Left renal cortex interstitium (tissue), 4 donors: Measurements from ENCODE around the gene GSTA5. TPM values are rescaled to one million over a fixed set of nuclear protein-coding genes. Genes with fewer than 3 reads are reported as not detected.
"Not testable (repeated sequence)": the region's sequence is repeated elsewhere in the genome, so short reads cannot be mapped to it uniquely, and the experiment has no call there.

Experiments used
- DNase-seq, 4 donors: peaks; one replicate each; pipeline ENCODE4 v3.0.0-alpha.2; 2013; ENCODE audit warnings: low read depth in 4 of 4, low spot score in 2 of 4, missing footprints in 1 of 4
- polyA plus RNA-seq, 4 donors: library from polyadenylated mRNA; unstranded; fragments of 120-200 nt; gene quantifications; one replicate each; pipeline ENCODE4 v1.2.1, GENCODE V29; 2013; ENCODE audit not compliant: insufficient read length in 4 of 4

The GSTA5 gene
- polyA plus RNA-seq, 4 donors = not detected

GRCh38 chr6:52799272-52799671 lies 41.3 kb downstream of the GSTA5 start:
- not testable (repeated sequence) for DNase-seq

- not testable (repeated sequence) for DNase-seq
Observed at GRCh38 chr6:52794366-52794765, 46.2 kb downstream of the GSTA5 start.

GRCh38 chr6:52790861-52791260 lies 49.8 kb downstream of the GSTA5 start:
- DNase-seq = no peak

GRCh38 chr6:52789658-52790057 lies 51.0 kb downstream of the GSTA5 start:
- not testable (repeated sequence) for DNase-seq

- peak in 2 of 4 donors; percentile 15 to 17 for DNase-seq
Observed at GRCh38 chr6:52788478-52788877, 52.1 kb downstream of the GSTA5 start.

GRCh38 chr6:52787917-52788316 lies 52.7 kb downstream of the GSTA5 start:
- no peak for DNase-seq

- no peak for DNase-seq
Observed at GRCh38 chr6:52786249-52786956, 54.2 kb downstream of the GSTA5 start.

GRCh38 chr6:52782696-52783274 lies 57.8 kb downstream of the GSTA5 start:
- not testable (repeated sequence) for DNase-seq

GRCh38 chr6:52782209-52782608 lies 58.4 kb downstream of the GSTA5 start:
- DNase-seq = not testable (repeated sequence)

Other genes with a start within 250 kb of the GSTA5 start
- gene TMEM14A, start 169.7 kb downstream of the GSTA5 start, polyA plus RNA-seq = 10 to 100 TPM; 37.1 to 51.3 (median 50.0) TPM
- gene GSTA2, start 77.3 kb downstream of the GSTA5 start, polyA plus RNA-seq = under 1 TPM in 3 of 4 donors, not detected in 1; 0.19 to 0.60 (median 0.20) TPM
- gene GSTA1, start 37.0 kb downstream of the GSTA5 start, polyA plus RNA-seq = 10 to 100 TPM in 1 of 4 donors, 1 to 10 TPM in 3; 1.0 to 12.1 (median 1.5) TPM
- under 1 TPM; 0.40 to 0.76 (median 0.46) TPM for gene GSTA3, start 68.9 kb upstream of the GSTA5 start, polyA plus RNA-seq
- 100 to 1,000 TPM in 3 of 4 donors, 10 to 100 TPM in 1; 99.8 to 123 (median 114) TPM for gene GSTA4, start 154.5 kb upstream of the GSTA5 start, polyA plus RNA-seq
- 10 to 100 TPM; 14.8 to 17.5 (median 16.2) TPM for gene CILK1, start 221.0 kb upstream of the GSTA5 start, polyA plus RNA-seq
- 100 to 1,000 TPM in 2 of 4 donors, 10 to 100 TPM in 2; 86.7 to 124 (median 95.6) TPM for gene FBXO9, start 224.6 kb upstream of the GSTA5 start, polyA plus RNA-seq